Stimulated activated CD4-positive, alpha-beta T cell treated with anti-CD3 and anti-CD28 coated beads, Interleukin-12 subunit alpha, Interleukin-12 subunit beta, amount 100 ng/mL, for 48 hours (primary cell): Measurements from ENCODE around the gene VWF.
"Not testable (repeated sequence)": the region's sequence is repeated elsewhere in the genome, so short reads cannot be mapped to it uniquely, and the experiment has no call there.

ENCODE experiments used
- DNase-seq, 3 donors: peaks; one replicate each; pipeline ENCODE4 v3.0.0-alpha.2; 2020; ENCODE audit warnings: low read depth in 2 of 3, low spot score in 1 of 3

The VWF gene

GRCh38 chr12:6124411-6125309 is at the start of gene VWF:
VWF (minus strand) TSS chr12:6124670; CDS start chr12:6123196, 1,474 bp downstream.
- no peak for DNase-seq

DNA sequence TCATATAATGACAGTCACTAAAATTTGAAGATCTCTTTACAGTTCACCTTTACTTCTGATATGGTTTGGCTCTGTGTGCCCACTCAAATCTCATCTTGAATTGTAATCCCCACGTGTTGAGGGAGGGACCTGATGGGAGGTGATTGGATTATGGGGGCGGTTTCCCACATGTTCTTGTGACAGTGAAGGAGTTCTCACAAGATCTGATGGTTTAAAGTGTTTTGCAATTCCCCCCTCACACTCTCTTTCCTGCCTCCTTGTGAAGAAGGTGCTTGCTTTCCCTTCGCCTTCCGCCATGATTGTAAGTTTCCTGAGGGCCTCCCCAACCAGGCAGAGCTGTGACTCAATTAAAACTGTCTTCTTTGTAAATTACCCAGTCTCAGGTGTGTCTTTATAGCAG is 48.4 kb upstream of the VWF start:
- no peak for DNase-seq

GRCh38 chr12:6172086-6172485 is 47.6 kb upstream of the VWF start:
- no peak for DNase-seq

DNA sequence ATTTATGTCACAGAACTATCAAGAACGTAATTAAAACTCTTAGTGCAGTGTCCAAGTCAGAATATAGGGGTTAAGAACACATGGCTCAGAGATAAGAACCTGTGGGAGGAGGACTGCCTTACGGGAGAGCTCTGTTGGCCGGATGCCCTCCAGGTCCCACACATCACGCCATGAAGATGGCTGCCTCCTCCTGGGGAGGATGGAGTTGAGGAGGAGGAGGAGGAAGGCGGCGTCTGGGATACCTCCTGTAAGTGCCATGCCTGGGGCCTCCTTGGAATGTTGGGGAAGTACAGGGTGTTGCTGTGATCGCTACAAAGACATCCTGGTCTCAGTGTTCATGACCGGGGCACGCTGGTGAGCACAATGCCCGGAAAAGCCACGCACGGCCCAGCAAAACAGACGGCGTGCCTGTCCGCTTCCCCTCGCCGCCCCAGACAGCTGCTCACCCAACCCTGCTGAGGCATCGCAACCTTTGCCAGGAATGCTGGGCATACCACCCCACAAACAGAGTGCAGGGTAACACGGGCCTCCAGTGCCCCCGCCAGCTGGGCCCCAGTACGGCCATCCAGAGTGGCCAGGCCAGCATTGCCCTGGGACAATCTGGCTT is 47.0 kb upstream of the VWF start:
- no peak for DNase-seq

GRCh38 chr12:6167327-6168280 is 43.1 kb upstream of the VWF start:
- peak; percentile 51 to 86 (median 55) for DNase-seq

GRCh38 chr12:6166808-6167207 is 42.3 kb upstream of the VWF start:
- DNase-seq, result no peak

- DNase-seq, result no peak
Observed at GRCh38 chr12:6165395-6165794, 40.9 kb upstream of the VWF start.

GRCh38 chr12:6163416-6164060 is 39.1 kb upstream of the VWF start:
- DNase-seq, result no peak

DNA sequence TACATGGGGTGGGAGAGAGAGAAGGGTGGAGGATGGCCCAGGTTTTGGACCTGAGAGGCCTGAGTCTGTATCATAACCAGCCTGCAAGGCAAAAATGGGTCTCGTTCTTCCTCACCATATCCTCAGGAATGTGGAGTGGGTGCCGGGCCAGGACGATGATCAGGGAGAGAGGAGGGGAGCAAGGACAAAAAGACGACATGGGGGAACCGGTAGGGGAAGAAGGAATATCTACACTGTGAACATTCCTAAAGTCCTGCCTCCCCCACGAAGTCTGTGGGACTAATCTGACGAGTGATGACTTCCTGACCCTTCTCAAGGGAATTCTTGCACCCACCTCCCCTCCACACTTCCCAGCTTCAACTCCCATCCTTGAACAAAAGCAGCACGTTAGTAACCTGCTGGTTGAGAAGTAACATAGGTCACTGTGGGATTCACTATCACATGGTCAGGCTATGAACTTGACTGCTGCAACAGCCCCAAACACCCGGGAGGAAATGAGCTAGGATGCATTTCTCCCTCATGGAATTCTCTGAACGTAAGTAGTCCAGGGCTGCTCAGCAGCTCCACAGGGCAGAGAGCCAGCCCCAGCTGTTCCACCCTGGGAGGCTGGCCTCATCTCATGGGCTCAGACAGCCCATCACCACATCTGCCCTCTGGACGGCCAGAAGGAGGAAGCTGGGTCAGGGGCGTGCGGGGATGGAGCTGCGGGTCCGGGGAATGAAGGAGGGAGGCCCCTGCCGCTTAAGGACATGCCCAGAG is 36.8 kb upstream of the VWF start:
- DNase-seq, result no peak

- DNase-seq, result not testable (repeated sequence)
Observed at GRCh38 chr12:6160049-6160649, 35.7 kb upstream of the VWF start.

GRCh38 chr12:6159166-6160011 is 34.9 kb upstream of the VWF start:
- not testable (repeated sequence) for DNase-seq

DNA sequence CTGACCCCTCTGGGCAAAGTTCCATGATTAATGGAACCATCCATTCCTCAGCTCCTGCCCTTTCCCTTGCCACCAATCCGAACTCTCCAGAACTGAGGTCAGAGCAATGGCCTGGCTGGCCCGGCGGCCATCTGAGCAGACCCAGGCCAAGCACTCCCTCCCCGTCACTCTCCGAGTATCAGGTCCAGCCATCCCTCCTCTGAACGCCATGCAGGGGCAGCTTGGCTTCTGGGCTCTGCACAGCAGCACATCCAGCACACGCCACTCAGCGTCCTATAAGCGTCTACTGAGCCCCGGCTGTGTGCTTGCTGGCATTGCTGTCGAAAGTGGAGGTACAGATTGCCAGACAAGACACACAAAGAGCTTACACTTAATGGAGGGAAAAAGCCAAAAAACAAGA is 34.3 kb upstream of the VWF start:
- DNase-seq, result no peak

GRCh38 chr12:6158255-6158654 is 33.8 kb upstream of the VWF start:
- DNase-seq, result no peak

DNA sequence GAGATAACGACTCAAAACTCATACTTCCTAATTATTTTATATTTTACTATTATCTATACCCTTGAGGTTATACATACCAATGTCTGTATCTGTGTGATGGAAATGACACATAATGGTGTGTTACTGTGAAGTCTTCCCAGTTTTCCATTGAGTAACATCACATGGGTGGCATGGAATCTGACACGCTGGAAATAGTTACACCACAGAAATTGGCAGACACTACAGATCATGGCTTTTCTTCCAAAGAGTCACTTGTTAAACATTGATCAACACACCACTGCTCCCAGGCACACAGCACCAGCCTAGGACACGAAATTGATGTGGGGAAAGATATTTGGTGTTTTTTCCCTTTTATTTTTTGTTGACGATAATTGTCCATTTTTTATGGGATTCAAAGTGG is 33.0 kb upstream of the VWF start:
- no peak for DNase-seq

DNA sequence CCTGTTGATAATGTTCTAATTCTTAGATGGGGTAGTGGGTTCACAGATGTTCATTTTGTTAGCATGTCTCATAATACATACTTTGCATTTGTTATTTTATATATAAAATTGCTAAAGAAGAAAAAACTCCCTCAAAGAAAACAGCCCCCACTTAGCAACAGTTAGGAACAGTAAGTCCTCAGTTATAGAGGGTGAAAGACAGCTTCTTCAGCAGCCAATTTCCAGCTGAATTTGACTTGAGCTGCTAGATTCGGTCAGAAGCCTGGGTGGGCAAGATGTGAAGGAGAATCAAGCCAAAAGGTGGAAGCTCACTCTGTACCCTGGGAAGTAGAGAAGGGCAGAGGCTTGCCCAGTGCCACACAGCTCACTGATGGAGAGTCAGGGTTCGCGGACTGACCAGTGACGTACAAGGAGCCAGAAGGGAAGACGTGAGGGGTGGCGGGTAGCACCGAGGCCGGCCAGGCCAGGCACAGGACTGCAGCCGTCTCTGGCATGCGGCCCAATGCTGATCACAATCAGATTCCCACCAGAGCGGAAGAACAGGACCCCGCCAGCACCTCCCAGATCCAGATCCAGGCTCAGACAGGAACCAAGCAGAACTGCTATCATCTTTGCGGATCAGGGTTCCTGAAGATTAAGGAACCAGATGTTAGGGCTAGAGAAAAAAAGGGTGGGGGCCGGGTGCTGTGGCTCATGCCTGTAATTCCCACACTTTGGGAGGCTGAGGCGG is 30.4 kb upstream of the VWF start:
- DNase-seq, result no peak

DNA sequence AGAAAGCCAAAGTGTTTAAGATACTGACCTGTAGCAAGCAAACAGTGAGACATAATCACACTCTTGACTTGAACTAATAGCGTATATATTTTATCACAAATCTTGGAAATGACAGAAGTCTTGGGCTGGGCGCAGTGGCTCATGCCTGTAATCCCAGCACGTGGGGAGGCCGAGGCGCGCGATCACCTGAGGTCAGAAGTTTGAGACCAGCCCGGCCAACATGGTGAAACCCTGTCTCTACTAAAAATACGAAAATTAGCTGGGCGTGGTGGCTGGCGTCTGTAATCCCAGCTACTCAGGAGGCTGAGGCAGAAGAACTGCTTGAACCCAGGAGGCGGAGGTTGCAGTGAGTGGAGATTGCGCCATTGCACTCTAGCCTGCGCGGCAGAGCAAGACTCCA is 24.3 kb upstream of the VWF start:
- DNase-seq, result not testable (repeated sequence)

- no peak for DNase-seq
Observed at GRCh38 chr12:6148061-6148460, 23.6 kb upstream of the VWF start.

GRCh38 chr12:6146951-6147350 is 22.5 kb upstream of the VWF start:
- DNase-seq, result no peak
